ENCODE measurements around the gene AGPAT2.

The AGPAT2 gene

GRCh38 chr9:136686794-136687711 is at the start of gene AGPAT2:
Gene AGPAT2 (minus strand): TSS chr9:136687457. CDS start chr9:136687357, 100 bp downstream.
- DNase-seq = peak; percentile 37

DNA sequence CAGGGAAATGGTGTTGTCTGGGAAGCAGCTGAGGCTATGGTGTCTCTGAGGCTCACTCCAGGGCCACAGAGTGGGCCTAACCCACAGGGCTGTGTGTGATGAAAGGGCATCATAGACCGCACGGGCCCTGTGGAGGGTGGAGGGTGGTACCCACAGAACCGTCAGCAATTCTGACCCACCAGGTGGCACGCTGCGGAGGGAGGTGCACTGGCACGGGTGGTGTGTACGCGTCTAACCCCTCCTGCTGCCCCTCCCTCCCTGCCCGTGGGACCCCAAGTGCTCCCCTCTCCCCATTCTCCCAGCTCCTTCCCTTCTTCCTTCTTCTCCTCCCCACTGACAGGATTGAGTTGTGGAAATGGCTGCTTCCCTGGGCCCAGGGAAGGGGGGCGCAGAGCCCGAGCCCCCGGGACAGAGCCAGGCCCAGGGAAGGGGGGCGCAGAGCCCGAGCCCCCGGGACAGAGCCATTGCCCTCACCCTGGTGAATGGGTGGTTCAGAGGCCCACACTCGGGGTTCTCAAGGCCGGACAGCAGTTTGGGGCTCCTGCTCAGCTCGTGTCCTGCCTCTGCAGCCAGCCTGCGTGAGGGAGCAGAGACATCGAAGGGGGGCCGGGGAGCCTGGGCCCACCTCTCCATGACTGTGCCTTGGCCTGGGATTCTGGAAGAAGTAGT is 48.7 kb upstream of the AGPAT2 start:
- DNase-seq = no peak

- DNase-seq = no peak
These were observed 47.7 kb upstream of the AGPAT2 start for GRCh38 chr9:136734837-136735496.

DNA sequence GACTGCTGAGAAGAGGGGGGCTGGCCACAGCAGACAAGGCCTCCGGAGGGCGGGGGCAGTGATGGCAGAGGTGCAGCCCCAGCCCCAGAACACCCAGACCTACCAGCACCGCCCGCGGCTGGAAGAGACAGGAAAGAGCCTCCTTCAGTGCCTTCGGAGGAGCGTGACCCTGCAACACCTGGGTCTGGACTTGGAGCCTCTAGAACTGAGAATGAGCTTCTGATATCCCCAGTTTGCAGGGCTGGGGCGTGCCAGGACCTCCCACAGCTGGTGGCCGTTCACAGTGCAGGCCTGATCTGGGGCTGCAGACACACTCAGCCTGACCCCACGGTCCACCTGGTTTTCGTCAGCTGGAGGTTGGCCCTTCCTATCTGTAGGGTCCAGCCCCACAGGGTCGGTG is 46.4 kb upstream of the AGPAT2 start:
- no peak for DNase-seq

DNA sequence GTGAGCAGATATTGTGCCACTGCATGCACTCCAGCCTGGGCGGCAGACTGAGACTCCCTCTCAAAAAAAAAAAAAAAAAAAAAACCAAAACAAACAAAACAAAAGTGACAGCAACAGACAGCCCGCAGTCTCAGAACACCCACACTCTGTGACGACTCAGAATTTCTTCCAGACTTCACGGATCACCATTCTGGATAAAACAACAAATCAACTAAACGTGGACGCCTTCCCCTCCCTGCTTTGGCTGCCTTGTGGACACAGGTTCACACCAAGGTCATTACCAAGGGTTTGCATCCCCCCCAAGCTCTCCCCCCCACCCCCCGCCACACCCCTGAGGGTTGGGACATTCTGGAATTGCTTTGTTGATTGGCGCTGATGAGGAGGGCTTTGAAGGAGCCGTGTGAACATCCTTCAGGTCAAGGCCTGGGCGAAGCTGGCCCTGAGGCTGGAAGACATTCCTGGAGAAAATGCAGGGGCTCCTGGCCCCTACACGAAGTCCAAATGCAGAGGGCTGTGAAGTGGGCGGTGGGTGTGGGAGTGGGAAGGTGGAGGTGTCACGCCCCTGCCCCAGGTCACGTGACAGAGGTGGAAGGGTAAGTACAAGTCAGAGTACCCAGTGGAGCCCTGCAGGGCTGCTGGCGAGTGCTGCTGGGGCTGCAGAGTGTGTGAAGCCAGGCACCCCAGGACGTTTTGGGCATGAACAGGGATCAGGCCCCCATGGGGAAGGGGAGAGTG is 45.4 kb upstream of the AGPAT2 start:
- DNase-seq = no peak

DNA sequence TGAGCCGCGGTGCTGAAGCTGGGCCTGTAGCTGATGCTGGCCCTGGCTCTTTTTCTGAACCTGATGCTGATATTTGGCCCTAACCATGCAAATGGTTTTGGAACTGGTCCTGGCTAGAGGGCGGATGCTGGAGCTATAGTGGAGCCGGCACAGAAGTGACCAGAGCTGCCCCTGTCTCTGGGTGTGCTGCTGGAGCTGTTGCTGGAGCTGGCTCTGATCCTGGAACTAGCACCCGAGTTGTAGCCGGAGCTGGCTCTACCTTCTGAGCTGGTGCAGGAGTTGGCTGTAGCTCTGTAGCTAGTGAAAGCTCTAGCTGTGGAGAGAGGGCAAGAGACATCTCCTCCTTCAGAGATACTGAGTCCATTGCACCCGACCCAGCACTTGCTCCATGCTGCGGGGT is 42.7 kb upstream of the AGPAT2 start:
- DNase-seq = no peak

DNA sequence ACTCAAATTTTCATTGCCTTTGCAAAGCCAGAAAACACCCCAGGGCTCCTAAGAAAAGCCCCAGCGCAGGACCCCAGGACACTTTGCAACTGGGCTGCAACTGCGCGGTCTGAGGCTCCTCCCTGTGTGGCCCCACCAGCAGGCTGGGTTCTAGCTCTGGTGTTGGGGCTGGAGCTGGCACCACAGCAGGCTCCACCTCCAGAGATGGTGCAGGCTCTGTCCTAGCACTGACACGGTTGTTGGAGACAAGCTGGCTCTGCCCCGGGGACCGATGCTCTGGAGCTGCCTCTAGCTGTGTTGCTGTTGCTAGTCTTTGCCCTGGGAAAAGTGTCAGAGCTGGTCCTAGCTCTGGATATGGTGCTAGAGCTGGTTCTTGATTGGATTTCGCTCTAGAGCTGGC is 41.9 kb upstream of the AGPAT2 start:
- no peak for DNase-seq

DNA sequence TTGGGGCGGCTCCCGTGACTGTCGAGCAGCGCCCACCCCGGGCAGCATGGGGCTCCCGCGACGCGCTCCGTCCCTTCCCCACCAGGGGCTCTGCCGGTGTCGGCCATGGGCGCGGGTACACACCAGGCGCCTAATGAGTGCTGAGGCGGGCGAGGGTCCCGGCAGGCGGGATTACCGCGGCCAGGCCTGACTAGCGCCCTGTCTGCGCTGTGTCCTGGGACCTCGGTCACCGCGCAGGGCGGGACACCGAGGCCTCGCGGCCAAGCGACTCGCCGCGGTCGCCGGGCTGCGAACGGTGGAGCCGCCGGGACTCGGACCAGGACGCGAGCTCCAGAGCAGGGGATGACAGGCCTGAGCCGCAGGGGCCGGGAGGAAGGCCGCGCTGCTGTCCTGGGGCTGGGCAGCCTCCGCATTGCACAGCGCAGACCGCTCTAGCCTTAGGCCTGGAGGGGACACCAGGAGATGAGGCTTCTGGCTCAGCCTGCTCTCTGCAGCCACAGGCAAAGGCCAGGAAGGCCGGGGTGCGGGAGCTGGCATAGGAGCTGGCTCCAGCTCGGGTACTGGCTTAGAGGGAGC is 41.4 kb upstream of the AGPAT2 start:
- DNase-seq = no peak

DNA sequence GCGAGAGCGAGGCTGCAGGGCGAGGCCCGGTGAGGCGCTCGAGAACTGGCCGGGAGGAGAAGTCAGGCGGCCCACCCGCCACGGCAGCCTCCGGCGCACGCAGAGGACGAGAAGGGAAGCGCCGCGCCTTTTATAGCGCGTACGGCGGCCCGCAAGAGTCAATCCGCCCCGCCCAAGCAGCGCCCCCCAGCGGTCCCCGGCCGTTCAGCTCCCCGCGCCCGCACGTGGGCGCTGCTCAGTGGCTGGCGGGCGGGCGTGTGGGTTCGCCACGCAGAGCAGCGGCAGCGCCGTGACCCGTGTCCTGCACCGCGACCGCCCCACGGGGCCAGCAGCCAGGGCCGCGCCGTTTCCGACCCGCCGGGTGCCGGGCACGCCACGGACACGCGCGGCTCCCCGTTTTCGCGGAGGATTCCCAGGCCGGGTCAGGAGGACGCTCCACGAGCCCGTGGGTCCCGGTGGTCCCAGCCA is 40.9 kb upstream of the AGPAT2 start:
- peak; percentile 72 for DNase-seq

- DNase-seq = no peak
These were observed 39.5 kb upstream of the AGPAT2 start for GRCh38 chr9:136726631-136727191.

- DNase-seq = no peak
These were observed 38.9 kb upstream of the AGPAT2 start for GRCh38 chr9:136726118-136726517.

GRCh38 chr9:136725612-136726011 is 38.4 kb upstream of the AGPAT2 start:
- DNase-seq = no peak

GRCh38 chr9:136724772-136725171 is 37.5 kb upstream of the AGPAT2 start:
- no peak for DNase-seq

DNA sequence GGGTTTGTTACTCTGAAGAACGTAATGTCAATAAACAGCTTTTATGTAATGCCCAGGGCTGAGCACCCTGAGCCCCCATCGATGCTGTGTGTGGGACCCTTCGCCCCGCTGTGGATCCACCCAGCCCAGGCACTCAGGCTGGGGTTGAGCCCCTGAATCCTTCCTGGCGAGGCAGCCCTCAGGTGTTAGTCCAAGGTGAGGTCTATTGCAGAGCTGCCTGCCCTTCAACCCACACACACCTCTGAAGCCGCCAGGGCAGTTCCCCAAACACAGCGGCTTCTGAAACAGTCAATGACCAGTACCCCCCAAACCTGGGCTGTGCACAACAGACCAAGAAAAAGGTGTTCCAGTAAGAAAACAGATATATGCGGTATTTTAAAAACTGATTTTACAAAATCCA is 36.7 kb upstream of the AGPAT2 start:
- no peak for DNase-seq

- DNase-seq = no peak
These were observed 36.2 kb upstream of the AGPAT2 start for GRCh38 chr9:136723362-136723976.

GRCh38 chr9:136722969-136723356 is 35.7 kb upstream of the AGPAT2 start:
- no peak for DNase-seq

- no peak for DNase-seq
These were observed 35.1 kb upstream of the AGPAT2 start for GRCh38 chr9:136722093-136722968.

GRCh38 chr9:136721339-136722092 is 34.3 kb upstream of the AGPAT2 start:
- DNase-seq = no peak

GRCh38 chr9:136720898-136721338 is 33.7 kb upstream of the AGPAT2 start:
- no peak for DNase-seq

Data from NCI-H226 (cell line).